Measurements from ENCODE around the gene HLA-DRA. TPM values are rescaled to one million over a fixed set of nuclear protein-coding genes. Genes with fewer than 3 reads are reported as not detected.

The HLA-DRA gene
- polyA plus RNA-seq, 1 of the 3 experiments (the other 2 are of a cell fraction) = 0.10 TPM

GRCh38 chr6:32413427-32414047 lies 26.1 kb upstream of the HLA-DRA start (continued):
- TF ChIP-seq REST (IDR thresholded peaks at IDR 0.05; ENCODE audit: low read depth, low read length) (no peak), USF2 (IDR thresholded peaks at IDR 0.05; ENCODE audit: borderline replicate concordance, low read depth, low read length) (no peak), EZH2phosphoT487 (IDR thresholded peaks at IDR 0.05; ENCODE audit: borderline replicate concordance, low read depth) (no peak), ZBTB33 (IDR thresholded peaks at IDR 0.05; ENCODE audit: borderline replicate concordance, low read depth) (no peak), JUND (IDR thresholded peaks at IDR 0.05) (no peak), SIN3A (IDR thresholded peaks at IDR 0.05; ENCODE audit: borderline replicate concordance, low read depth, low read length) (no peak), SMC3 (IDR thresholded peaks at IDR 0.05; ENCODE audit: low read depth, low read length) (peak; percentile 83), CTCF (IDR thresholded peaks at IDR 0.05) (peak; percentile 91)

- CTCF ChIA-PET = interaction anchor here (0.8 to 3.9 kb wide), 16 partner anchors 8 to 453 kb away, joined by 3 to 40 read pairs (median 4); partner anchors contain the start of gene BTNL2
- no peaks in the 10 kb centered on the region for H4K20me1 ChIP-seq (ENCODE audit: insufficient read depth)
- no peak overlapping the region for H3K9ac ChIP-seq
- DNase-seq = peak; percentile 50
- H3K4me1 ChIP-seq (ENCODE audit: control insufficient read depth in 1 of 2, insufficient read depth in 2 of 2, low read depth in 1 of 2, low read length in 1 of 2) = no peaks in the 10 kb centered on the region
- 2% methylated on average over 13 of the region's 13 CpGs for WGBS (ENCODE audit: low lambda C conversion rate)
- H3K4me3 ChIP-seq (ENCODE audit: low read depth in 2 of 2, low read length in 1 of 2) = no peak overlapping the region; a peak in 1 of 4 replicates
- peak overlapping the region; percentile 42; the same call in 1 of the 2 replicates for H2AFZ ChIP-seq (ENCODE audit: low read depth)
- POLR2A ChIA-PET = no interaction called here
- H3K27ac ChIP-seq (ENCODE audit: low read depth in 2 of 2, low read length in 1 of 2) = no peak overlapping the region
- peak overlapping the region; percentile 42; the same call in 1 of the 2 replicates for H3K4me2 ChIP-seq
- peaks cover 3% of the 10 kb centered on the region for H3F3A ChIP-seq (replicated peaks; ENCODE audit: insufficient read depth)
- no peaks in the 10 kb centered on the region for H3K9me2 ChIP-seq
- H3K9me3 ChIP-seq = no peaks in the 10 kb centered on the region
- peaks cover 47% of the 10 kb centered on the region for H3K27me3 ChIP-seq (ENCODE audit: insufficient read depth)
- no peaks in the 10 kb centered on the region for H3K79me2 ChIP-seq (ENCODE audit: insufficient read depth)
- no peaks in the 10 kb centered on the region for H3K36me3 ChIP-seq (replicated peaks in 1 of 2; ENCODE audit: control insufficient read depth in 1 of 2, insufficient read depth in 2 of 2, low read length in 1 of 2)
- TF ChIP-seq CTCF (IDR thresholded peaks at IDR 0.05) (peak; percentile 91), MXI1 (IDR thresholded peaks at IDR 0.05; ENCODE audit: low read depth, low read length) (no peak), USF1 (IDR thresholded peaks at IDR 0.05; ENCODE audit: borderline replicate concordance, low read depth) (no peak), NRF1 (IDR thresholded peaks at IDR 0.05; ENCODE audit: low read depth, low read length) (no peak), NFIC (IDR thresholded peaks at IDR 0.05; ENCODE audit: borderline replicate concordance) (no peak), IRF3 (IDR thresholded peaks at IDR 0.05; ENCODE audit: low read depth, low read length) (no peak), YY1 (IDR thresholded peaks at IDR 0.05; ENCODE audit: low read depth) (no peak), TEAD4 (IDR thresholded peaks at IDR 0.05; ENCODE audit: borderline replicate concordance, insufficient read depth) (no peak), MEF2A (IDR thresholded peaks at IDR 0.05; ENCODE audit: borderline replicate concordance, low read depth) (no peak)
Observed at GRCh38 chr6:32415521-32416019, 24.1 kb upstream of the HLA-DRA start.

Measured in SK-N-SH (cell line).